GM21619 (cell line): ENCODE data around the gene CRX.
A peak's percentile ranks its signal among the peaks of the same experiment; 100 is the strongest.
"Not testable (repeated sequence)": the region's sequence is repeated elsewhere in the genome, so short reads cannot be mapped to it uniquely, and the experiment has no call there.

ENCODE experiments used
- ATAC-seq: cut with Tn5 transposase; IDR thresholded peaks from one replicate; pipeline ENCODE4 v1.9.1; 2021; ENCODE audit not compliant: unreplicated experiment

Gene CRX

DNA sequence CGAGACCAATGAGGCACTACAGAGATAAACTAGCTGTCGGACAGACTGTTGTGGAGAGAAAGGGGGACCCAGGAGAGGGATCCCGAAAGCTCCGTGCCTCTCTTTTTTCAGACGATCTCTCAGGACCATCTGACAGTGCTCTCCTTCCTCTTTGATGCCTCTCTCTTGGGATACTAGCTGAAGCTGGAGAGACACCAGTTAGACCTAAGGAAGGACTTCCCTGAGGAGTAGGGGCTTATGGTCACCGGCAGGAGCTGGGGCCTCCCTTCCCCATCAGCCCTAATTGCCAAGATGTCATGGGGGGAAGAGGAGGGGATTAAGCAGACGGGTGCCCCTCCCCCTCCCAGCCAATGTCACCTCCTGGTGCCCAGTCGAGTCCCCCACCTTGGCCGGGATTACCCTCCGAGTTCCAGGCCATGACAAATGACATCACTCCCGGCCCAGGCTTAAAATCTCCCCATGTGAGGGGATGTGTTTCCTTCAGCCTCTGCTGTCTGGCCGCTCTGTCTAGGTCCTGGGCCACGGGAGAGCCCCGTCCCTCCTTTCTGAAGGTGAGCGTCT, at the start of gene CRX:
TSS of gene CRX (plus strand) at position 478 of the 561 bp plus-strand sequence. CDS start 12,507 bp downstream, outside the sequence.
- ATAC-seq = no peak

DNA sequence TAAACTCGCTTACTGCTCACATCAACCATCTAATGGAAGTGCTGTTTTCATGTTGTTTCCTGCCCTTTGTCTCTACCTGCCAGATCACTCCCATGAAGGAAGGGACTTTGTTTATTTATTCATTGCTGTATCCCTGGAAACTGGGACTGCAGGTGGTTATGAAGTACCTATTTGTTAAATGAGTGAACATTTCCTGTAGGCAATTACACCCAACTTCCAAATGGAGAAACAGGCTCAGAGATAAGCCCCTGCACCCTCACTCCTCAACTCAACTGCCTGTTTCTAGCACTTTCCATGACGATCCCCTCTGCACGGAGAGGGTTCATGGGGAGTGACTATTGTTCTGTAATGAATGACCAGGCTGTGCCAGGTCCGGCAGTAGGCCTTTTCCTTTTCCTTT, 45.2 kb upstream of the CRX start:
- ATAC-seq = no peak

DNA sequence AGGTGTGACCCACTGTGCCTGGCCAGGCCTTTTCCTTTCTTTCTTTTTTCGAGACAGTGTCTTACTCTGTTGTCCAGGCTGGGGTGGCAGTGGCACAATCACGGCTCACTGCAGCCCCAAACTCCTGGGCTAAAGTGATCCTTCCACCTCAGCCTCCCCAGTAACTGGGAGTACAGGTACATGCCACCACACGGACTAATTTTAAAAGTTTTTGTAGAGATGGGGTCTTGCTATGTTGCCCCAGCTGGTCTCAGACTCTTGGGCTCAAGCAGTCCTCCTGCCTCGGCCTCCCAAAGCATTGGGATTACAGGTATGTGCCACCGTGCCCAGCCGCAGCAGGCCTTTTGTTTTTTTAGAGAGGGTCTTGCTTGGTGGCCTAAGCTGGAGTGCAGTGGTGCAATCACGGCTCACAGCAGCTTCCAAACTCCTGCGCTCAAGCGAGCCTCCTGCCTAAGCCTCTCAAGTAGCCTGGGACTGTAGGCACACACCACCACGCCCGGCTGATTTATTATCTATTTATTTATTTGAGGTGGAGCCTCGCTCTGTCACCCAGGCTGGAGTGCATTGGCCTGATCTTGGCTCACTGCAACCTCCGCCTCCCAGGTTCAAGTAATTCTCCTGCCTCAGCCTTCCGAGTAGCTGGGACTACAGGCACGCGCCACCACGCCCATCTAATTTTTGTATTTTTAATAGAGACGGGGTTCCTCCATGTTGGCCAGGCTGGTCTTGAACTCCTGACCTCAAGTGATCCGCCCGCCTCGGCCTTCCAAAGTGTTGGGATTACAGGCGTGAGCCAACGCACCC, 44.3 kb upstream of the CRX start:
- not testable (repeated sequence) for ATAC-seq

- ATAC-seq = peak; percentile 70
Observed at GRCh38 chr19:47778049-47778953, 43.4 kb upstream of the CRX start, which contains the start of gene SELENOW. Gene SELENOW (plus strand): TSS chr19:47778703. CDS start chr19:47778786, 83 bp downstream.

- ATAC-seq = no peak
Observed at GRCh38 chr19:47778954-47779351, 42.8 kb upstream of the CRX start.

DNA sequence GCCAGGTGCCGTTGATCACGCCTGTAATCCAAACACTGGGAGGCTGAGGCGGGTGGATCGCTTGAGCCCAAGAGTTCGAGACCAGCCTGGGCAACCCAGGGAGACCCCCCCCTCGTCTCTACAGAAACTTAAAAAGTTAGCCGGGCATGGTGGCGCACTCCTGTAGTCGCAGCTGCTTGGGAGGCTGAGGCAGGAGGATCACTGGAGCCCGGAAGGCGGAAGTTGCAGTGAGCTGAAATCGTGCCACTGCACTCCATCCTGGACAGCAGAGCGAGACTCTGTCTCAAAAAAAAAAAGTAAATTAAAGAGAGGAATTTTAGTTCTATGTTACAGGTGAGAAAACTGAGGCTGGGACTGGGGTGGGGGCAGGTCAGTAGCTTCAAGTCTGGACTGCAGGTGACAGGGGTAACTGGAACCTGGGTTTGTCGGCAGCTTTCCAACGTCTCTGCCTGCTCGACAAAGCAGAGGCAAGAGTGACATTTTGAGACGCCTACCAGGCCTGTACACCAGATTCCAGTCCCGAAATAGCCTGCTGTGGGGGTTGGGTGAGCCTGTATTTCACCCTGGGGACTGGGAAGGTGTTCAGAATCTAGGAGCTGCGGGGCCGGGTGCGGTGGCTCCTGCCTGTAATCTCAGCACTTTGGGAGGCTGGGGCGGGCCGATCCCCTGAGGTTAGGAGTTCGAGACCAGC, 42.1 kb upstream of the CRX start:
- ATAC-seq = no peak

DNA sequence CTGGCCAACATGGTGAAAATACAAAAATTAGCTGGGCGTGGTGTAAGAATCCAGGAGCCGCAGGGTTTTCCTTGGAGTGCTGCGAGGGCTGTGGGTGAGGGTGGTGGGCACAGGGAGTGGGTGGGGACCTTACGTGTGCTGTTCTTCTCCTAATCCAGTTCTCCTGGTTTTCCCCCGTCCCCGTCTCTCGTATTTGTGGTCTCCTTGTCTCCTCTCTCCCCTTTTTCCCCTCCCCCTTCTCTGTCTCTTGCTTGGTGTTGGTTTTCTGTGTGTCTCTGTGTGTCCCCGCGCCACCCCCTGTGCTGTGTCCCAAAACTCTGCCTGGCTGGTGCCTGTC, 41.6 kb upstream of the CRX start:
- ATAC-seq = no peak

DNA sequence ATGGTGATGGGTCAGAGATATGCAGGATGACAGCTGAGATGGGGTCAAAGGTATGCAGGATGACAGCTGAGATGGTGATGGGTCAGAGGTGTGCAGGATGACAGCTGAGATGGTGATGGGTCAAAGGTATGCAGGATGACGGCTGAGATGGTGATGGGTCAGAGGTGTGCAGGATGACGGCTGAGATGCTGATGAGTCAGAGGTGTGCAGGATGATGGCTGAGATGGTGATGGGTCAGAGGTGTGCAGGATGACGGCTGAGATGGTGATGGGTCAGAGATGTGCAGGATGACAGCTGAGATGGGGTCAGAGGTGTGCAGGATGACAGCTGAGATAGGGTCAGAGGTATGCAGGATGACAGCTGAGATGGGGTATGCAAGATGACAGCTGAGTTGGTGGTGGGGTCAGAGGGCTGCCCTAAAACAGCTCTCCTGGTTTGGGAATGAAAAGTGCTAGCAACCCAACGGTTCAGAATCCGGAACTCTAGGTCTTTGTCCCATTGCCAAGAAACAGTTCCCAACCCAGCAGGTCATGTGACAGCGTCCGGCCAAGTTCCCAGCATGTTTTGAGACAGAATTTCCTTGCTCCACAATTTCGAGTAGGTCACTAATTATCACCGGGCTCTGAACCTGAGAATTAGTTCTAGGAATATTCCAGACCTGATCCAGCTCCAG, 40.0 kb upstream of the CRX start:
- no peak for ATAC-seq

GRCh38 chr19:47786566-47786965, 35.2 kb upstream of the CRX start:
- ATAC-seq = no peak

DNA sequence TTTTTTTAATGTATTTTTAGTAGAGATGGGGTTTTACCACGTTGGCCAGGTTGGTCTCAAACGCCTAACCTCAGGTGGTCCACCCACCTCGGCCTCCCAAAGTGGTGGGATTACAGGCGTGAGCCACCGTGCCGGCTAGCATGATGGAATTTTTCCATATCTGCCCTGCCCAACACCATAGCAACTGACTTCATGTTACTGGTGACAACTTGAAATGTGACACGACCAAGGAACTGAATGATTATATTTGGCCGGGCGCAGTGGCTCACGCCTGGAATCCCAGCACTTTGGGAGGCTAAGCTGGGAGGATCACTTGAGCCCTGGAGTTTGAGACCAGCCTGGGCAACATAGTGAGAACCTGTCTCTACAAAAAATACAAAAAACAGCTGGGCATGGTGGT, 34.4 kb upstream of the CRX start:
- not testable (repeated sequence) for ATAC-seq

DNA sequence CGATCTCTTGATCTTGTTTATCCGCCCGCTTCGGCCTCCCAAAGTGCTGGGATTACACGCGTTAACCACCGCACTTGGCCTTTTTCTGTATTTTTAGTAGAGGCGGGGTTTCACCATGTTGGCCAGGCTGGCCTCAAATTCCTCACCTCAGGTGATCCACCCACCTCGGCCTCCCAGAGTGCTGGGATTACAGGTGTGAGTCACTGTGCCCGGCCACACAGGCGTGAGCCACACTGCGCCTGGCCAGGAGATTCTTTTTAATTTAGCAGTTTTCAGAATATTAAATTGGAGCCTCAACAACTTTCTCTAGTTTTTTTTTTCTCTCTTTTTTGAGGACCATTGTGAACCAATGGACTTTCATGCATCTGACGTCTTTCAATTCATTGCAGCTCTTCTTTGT, 31.9 kb upstream of the CRX start:
- not testable (repeated sequence) for ATAC-seq

GRCh38 chr19:47790398-47790814, 31.3 kb upstream of the CRX start:
- ATAC-seq = no peak

- ATAC-seq = no peak
Observed at GRCh38 chr19:47792616-47793015, 29.1 kb upstream of the CRX start.

- ATAC-seq = no peak
Observed at GRCh38 chr19:47794526-47794925, 27.2 kb upstream of the CRX start.

DNA sequence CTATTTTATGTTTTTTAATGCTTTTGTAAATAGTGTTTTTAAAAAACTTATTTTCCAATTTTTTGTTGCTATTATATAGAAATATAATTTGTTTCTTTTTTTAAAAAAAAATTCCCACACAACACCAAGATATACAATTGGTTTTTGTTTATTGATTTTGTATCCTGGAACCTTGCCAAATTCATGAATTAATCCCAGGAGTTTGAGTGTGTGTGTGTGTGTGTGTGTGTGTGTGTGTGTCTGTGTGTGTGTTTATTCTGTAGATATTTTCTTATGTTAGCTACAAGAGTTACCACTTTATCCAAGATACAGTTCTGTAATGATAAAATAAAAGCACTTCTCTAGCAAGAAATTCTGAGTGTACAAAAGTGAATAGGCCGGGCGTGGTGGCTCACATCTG, 25.0 kb upstream of the CRX start:
- ATAC-seq = no peak

DNA sequence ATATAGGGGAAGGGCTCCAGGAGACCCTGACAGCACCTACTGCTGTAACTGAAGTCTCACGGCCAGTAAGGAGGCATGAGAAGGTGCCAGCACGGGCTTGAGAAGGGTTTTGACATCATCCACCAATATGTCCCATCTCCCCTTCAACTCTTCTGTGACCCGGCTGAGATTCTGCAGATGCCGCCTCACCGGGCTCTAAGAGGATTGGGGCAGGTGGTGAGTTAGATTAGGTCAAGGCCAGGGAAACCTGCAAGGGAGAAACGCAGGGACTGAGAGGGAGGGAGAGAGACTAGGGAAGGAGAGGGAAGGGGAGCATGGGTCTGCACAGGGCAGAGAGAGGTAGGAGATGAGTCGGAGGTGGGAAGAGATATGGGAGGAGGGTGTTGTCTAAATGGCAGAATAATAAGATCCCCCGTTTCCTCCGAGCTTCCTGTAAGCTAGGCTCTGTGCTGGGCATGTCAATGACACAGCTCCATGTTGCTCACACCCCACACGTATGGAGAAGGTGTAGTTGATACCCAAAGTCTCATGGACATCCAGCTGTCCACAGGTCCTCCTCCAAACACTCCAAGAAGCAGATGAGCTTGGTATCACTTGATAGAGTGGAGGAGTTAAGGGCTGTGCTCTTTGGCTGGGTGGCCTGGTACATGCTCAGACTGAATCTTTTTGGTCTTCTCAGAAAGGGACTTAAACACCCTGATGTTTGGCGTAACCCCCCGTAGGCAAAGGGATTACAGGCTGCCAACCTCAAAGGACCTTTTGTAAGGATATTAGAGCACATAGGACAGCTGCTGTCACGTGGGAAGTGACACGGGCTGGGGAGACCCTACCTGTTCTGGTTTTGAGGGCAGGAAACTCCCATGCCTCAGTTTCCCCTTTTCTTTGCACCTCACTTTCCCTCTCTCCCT, 23.5 kb upstream of the CRX start:
- no peak for ATAC-seq

GRCh38 chr19:47798904-47799266, 22.9 kb upstream of the CRX start:
- no peak for ATAC-seq

DNA sequence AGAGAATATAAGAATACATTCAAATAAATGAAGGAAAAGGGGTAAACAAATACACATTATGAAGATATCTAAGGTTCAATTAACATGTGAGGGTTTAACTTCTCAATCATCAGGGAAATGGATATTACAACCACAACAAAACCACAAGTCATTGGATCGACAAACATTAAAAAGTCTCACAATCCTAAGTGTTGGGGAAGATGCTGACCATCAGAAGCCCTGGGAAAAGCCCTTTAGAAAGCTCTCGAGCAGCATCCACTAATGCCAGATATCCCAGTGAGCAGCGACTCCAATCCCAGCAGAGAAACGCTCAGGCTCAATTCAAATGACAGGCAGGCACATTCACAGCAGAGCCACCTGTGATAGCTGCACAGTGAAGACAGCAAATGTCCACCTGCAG, 20.5 kb upstream of the CRX start:
- ATAC-seq = no peak

DNA sequence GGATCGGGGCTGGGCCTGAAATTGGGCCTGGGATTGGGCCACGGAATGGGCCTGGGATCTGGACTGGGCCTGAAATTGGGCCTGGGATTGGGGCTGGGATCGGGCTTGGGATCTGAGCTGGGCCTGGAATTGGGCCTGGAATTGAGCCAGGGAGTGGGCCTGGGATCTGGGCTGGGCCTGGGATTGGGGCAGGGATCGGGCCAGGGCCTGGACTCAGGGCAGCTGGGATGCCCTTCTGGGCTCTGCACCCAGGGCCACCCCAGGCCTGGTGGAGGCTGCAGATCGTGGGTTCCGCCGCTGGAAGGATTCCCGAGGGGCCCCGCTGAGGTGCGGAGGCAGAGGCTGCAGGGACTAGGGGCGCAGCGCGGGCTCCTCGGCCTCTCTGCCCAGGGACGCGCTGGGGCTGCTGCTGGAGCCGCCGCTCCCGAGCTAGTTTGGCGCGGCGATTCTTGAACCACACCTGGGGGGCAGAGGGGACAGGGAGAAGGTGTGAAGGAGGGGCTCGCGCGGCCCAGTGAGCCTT, 19.2 kb upstream of the CRX start:
- ATAC-seq = no peak
